SIG-M5 (cell line): Measurements from ENCODE around the gene ADGRG1.

Experiments
- DNase-seq: peaks from one replicate; lab custom pipeline; 2025; lab: John Stamatoyannopoulos, UW

ADGRG1 gene

GRCh38 chr16:57620335-57621231 lies 7.8 kb upstream of the ADGRG1 start:
- no peak for DNase-seq

GRCh38 chr16:57621521-57622271 lies 6.7 kb upstream of the ADGRG1 start:
- no peak for DNase-seq

GRCh38 chr16:57622361-57623250 lies 5.8 kb upstream of the ADGRG1 start:
- DNase-seq, result no peak

- no peak for DNase-seq
Observed at GRCh38 chr16:57623251-57624043, 5.0 kb upstream of the ADGRG1 start.

DNA sequence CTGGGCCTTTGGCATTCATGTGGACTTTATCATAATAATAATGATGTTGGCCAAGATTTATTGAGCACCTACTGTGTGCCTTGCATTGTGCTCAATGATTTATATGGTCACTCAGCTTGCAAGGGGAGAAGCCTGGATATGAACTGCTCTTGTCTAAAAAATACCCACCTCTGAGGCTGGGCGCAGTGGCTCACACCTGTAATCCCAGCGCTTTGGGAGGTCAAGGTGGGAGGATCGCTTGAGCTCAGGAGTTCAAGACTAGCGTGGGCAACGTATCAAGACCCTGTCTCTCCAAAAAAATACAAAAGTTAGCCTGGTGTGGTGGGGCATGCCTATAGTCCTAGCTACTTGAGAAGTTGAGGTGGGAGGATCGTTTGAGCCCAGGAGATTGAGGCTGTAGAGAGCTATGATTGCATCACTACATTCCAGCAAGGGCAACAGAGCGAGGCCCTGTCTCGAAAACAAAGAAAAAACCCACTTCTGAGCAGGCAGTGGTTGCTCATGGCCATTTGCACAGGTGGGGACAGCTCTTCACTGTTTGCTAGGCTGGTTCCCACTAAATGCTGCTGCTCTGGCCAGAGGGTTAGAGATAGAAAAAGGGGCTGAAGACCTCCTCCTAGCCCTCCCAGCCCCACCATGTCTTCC lies 4.3 kb upstream of the ADGRG1 start:
- DNase-seq, result no peak

GRCh38 chr16:57624806-57625500 lies 3.5 kb upstream of the ADGRG1 start:
- DNase-seq, result no peak

DNA sequence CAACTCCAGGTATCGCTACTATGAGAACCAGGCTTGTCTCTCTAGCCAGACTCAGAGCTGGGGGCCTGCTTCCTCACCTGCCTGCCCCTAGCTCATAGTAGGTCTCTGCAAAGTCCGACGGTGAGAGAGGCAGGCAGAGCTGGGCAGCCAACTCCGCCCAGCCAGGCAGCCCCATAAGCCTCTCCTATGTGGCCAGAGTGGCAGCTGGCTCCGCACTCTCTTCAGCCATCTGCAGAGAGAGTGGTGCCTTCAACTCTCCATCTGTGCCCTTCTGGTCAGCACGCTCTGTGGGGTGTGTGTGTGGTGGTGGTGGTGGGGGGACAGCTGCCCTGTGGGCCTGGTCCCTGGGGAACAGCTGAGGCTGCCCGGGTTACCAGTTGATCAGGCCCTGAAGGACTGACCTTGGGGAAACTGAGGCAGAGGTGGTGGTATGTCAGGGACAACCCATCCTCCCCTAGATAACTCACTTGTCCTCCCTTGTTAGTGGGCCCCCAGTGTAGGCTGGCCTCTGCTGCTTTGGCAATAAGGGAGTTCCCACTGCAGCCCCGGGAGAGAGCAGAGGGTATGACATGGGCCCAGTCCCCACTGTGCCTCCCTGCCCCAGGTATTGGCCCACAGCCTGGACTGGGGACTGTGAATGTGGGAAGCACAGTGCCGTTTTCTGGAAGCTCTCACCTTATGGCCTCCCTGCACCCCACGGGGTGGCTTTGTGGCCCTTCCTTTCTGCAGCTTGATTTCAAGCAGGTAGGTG lies 1.8 kb upstream of the ADGRG1 start:
- DNase-seq, result no peak

- DNase-seq, result no peak
Observed at GRCh38 chr16:57627184-57627871, 1.1 kb upstream of the ADGRG1 start.

DNA sequence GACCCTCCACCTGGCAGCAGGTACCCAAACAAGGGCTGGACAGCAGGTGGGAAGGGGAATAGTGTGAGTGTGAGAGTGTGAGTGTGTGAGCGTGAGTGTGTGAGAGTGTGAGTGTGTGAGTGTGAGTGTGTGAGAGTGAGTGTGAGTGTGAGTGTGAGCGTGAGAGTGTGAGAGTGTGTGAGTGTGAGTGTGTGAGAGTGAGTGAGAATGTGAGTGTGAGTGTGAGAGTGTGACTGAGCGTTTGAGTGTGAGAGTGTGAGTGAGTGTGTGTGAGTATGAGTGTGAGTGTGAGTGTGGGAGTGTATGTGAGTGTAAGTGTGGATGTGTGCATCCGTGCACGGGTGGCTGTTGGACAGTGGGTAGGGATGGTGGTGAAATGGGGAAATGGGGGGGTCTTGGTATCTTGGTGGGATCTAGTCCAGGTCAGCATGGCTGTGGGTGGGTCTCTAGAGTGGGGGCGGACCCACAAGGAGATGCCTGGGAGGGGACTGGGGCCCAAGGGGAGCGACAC lies 408 bp downstream of the ADGRG1 start:
- no peak for DNase-seq

- no peak for DNase-seq
Observed at GRCh38 chr16:57629516-57630406, 1.3 kb downstream of the ADGRG1 start.

- DNase-seq, result no peak
Observed at GRCh38 chr16:57630407-57630797, 2.0 kb downstream of the ADGRG1 start.

DNA sequence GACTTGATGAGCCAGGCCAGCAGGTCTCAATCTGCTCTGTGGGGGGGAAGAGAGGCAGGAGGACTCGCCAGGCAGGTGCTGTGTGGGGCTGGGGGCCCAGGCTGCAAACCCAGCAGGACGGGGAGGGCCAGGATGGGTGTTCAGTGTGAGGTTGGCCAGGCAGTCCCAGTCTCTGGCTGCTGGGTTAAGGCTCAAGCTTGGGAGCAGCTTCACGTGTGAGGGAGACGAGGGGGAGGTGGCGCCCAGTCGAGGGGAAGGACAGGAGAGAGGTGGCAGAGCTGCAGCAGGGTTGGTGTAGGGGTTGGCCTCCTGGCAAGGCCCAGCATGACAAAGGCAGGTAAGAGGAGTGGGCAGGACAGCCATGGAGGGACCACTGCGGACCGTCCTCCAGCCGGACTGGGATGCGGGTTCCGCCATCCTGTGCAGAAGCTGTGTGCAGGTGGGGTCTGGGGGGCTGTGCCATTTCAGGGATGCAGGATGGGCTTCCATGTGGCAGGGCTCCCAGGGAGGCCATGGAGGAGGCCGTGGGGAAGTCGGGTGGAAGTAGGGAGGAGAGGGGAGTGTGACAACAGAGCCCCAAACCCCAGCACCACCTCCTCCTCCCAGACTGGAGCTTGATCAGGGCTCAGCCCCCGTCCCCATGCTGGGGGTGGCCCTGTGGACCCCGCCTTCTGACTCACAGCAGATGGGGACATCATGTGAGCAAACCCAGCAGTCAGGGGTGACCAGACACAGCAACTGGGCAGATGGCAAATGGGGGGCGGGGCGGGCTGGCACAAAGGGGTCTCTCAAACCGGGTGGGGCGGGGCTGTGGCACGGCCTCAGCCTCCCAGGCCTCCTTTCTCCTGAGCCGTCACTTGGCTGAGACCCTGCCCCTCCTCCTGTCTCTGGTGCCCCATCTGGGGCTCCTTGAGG lies 2.8 kb downstream of the ADGRG1 start:
- DNase-seq, result no peak

DNA sequence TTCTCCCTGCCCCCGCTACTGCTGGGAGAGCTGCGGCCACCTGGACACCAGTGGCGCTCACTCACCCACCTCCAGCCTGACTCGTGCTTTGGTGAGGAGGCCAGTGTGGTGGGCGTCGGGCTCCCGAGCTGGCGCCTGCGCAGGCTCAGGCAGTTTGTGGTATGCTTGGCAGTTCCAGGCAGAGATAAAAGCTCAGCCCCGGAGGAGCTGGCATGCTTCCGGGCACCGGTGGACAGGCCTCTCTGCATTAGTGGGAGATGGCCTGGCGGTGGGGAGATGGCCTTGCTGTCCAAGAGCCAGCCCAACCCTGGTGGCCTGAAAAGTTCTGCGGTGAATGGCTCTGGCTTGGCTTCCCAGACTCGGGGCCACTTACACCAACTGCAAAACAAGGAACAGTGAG lies 4.1 kb downstream of the ADGRG1 start:
- no peak for DNase-seq

GRCh38 chr16:57633383-57634064 lies 5.1 kb downstream of the ADGRG1 start:
- DNase-seq, result no peak

DNA sequence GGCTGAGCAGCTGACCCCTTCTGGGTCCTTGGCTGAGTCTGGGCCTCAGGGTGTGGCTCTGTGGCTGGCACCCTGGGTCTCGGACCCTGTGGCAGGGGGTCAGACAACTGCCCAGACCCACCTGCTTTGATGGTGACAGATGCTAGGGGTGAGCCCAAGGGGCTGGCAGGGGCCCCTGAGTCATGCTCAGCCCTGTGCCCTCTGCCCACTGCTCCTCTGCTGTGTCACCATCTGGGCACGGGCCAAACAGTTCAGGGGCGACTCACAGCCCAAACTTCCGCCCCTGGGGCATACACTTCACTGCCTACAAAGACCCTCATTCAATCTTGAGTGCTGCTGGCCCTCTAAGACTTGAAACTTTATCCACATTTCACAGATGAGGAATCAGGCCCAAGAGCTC lies 5.7 kb downstream of the ADGRG1 start:
- DNase-seq, result no peak
